Nephron progenitor cell (in vitro differentiated cells): Measurements from ENCODE around the gene CNKSR1.

Experiments used
- DNase-seq: peaks from one replicate; pipeline ENCODE4 v3.0.0; 2021
- H3K27ac Mint-ChIP-seq: 2 replicates; pipeline ENCODE4 v1.8.0; 2021; ENCODE audit warnings: mild to moderate bottlenecking, moderate library complexity, mixed read lengths
- H3K27me3 Mint-ChIP-seq: 2 replicates; pipeline ENCODE4 v1.8.0; 2021; ENCODE audit warnings: mild to moderate bottlenecking, low read depth, mixed read lengths; ENCODE audit not compliant: poor library complexity
- H3K36me3 Mint-ChIP-seq: 2 replicates; pipeline ENCODE4 v1.8.0; 2021; ENCODE audit warnings: low read depth, mixed read lengths
- H3K4me1 Mint-ChIP-seq: 2 replicates; pipeline ENCODE4 v1.8.0; 2021; ENCODE audit warnings: mixed read lengths
- H3K4me3 Mint-ChIP-seq: 2 replicates; pipeline ENCODE4 v1.8.0; 2021; ENCODE audit warnings: mild to moderate bottlenecking, moderate library complexity, mixed read lengths
- H3K9me3 Mint-ChIP-seq: 2 replicates; pipeline ENCODE4 v1.8.0; 2021; ENCODE audit warnings: mild to moderate bottlenecking, moderate library complexity, mixed read lengths
- TF ChIP-seq, protein P1 (sequence below): fragments of 200-600 bp; sonication (generic); IDR thresholded peaks from 2 replicates; pipeline ENCODE4 v1.5.0; 2021; ENCODE audit warnings: antibody characterized with exemption

Gene CNKSR1

DNA sequence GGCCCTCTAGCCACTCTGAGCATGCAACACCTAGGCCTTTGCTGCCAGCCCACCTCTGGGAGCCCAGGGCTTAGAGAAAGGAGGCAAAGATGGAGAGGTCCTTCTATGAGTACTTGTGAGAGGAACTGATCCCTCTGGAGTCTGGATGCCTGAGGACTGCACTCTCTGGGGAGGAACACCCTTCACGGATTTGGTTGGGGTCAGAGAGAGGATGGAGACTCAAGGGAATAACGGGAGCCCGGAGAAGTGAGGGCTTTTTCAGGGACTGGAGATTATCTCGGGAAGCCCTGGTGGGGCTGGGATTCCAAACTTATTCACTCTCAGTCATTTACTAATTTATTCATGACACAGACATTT, 8.1 kb upstream of the CNKSR1 start:
- no peaks in the 10 kb centered on the region for H3K9me3 Mint-ChIP-seq
- H3K36me3 Mint-ChIP-seq: no peaks in the 10 kb centered on the region
- DNase-seq: no peak
- peaks cover 17% of the 10 kb centered on the region for H3K27me3 Mint-ChIP-seq
- H3K4me3 Mint-ChIP-seq: peak overlapping the region; percentile 89
- TF ChIP-seq, protein P1, sequence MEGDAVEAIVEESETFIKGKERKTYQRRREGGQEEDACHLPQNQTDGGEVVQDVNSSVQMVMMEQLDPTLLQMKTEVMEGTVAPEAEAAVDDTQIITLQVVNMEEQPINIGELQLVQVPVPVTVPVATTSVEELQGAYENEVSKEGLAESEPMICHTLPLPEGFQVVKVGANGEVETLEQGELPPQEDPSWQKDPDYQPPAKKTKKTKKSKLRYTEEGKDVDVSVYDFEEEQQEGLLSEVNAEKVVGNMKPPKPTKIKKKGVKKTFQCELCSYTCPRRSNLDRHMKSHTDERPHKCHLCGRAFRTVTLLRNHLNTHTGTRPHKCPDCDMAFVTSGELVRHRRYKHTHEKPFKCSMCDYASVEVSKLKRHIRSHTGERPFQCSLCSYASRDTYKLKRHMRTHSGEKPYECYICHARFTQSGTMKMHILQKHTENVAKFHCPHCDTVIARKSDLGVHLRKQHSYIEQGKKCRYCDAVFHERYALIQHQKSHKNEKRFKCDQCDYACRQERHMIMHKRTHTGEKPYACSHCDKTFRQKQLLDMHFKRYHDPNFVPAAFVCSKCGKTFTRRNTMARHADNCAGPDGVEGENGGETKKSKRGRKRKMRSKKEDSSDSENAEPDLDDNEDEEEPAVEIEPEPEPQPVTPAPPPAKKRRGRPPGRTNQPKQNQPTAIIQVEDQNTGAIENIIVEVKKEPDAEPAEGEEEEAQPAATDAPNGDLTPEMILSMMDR: no peak
- H3K27ac Mint-ChIP-seq: peak overlapping the region; percentile 99
- H3K4me1 Mint-ChIP-seq: peaks cover 62% of the 10 kb centered on the region

DNA sequence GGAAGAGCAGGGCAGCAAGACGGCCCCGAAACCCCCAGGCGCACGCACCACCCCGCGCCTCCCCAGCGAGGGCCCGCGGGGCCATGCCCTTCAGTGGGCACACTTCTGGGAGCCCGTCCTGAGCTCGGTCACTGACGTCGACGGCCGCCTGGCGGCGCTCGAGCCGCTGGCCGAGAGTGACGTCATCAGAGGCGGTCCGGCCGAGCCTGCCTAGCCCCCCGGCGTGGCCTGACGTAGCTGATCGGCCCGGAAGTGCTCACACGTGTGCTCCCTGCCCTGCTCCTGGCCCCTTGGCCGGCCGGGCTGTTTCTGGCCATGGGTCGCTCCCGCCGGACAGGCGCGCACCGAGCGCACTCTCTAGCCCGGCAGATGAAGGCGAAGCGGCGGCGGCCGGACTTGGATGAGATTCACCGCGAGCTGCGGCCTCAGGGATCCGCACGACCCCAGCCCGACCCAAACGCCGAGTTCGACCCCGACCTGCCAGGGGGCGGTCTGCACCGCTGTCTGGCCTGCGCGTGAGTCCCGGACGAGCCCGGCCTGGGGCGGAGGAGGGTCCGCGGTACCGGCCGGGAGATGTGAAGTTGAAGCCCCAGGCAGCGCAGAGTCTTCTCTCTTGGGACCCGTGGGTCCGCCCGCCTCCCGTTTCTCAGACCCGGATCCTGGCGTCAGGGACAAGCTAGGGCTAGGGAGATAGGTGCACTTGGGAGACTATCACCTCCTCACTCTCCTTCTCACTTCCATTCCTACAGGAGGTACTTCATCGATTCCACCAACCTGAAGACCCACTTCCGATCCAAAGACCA, 7.4 kb upstream of the CNKSR1 start, which contains the start of gene ZNF593:
ZNF593 (plus strand) TSS at position 240 of the 803 bp plus-strand sequence; CDS start at position 316, 76 bp downstream.
- Mint-ChIP-seq H3K9me3 (no peaks in the 10 kb centered on the region), H3K27ac (peak within 1 kb of the TSS; percentile 99), H3K27me3 (peaks cover 13% of the 10 kb centered on the region), H3K4me1 (peaks cover 57% of the 10 kb centered on the region), H3K4me3 (peak within 1 kb of the TSS; percentile 89), H3K36me3 (no peaks in the 10 kb centered on the region)
- TF ChIP-seq, protein P1: peak; percentile 85
- DNase-seq: peak; percentile 90

DNA sequence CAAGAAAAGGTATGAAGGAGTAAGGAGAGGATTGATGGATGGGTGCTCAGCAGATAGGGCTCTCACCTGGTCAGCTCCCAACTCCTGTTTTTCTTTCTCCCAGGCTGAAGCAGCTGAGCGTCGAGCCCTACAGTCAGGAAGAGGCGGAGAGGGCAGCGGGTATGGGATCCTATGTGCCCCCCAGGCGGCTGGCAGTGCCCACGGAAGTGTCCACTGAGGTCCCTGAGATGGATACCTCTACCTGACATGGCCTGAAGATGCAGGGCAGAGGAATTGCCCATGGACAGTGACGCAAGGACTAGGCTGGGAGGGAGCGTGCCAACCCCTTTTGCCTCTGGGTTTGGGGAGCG, 6.8 kb upstream of the CNKSR1 start:
- H3K36me3 Mint-ChIP-seq: no peaks in the 10 kb centered on the region
- peak overlapping the region; percentile 89 for H3K4me3 Mint-ChIP-seq
- no peak for DNase-seq
- no peaks in the 10 kb centered on the region for H3K9me3 Mint-ChIP-seq
- H3K4me1 Mint-ChIP-seq: peaks cover 51% of the 10 kb centered on the region
- peak overlapping the region; percentile 79 for H3K27ac Mint-ChIP-seq
- TF ChIP-seq, protein P1: no peak
- peaks cover 12% of the 10 kb centered on the region for H3K27me3 Mint-ChIP-seq

DNA sequence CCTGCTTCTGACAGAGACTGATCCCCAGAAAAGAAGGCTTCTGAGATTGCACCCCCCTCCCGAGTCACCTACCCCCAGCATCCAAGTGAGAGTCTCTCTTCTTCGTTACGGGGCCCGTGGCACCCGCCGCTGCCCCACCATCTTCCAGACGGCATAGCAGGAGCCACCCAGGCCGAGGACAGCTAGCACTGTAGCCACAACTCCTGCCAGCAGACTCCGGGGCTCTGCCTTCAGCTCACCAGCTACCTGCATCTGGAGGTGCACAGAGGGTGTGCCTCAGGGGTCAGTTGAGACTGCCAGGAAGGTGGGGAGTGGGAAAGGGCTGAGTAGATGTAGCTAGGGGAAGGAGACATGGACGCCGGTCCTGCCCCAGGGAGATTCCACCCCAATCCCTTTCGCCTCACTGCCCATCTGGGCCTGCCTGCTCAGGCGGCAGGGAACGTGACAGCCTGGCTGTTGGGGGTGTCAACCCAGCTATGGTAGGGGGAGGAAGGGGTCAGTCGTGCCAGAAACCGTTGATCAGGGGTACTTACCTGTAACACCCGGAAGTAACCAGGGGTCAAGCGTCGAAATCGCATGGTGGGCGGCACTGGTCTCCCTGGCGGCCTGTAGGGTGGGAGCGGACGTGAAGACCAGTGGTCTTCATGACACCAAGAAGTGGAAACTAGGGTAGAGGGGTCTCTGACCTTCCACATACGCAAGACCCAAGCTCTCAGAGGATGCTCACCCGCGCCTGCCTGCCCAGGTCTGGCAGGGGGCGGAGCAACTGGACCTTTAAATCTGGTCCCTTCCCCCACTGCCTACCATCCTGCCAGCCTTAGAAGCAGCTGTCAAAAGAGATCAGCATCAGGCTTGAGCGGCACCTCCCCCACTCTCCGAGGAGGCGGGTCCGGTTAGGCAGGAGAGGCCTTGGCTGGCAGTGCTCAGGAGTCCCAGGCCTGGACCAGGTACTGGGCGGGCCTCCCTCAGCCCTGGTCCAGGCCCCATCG, 5.9 kb upstream of the CNKSR1 start, which contains the start of gene ZNF593OS:
ZNF593OS (minus strand) TSS at position 749 of the 989 bp plus-strand sequence; CDS start at position 578, 171 bp downstream.
- Mint-ChIP-seq H3K27ac (no peak within 1 kb of the TSS), H3K4me3 (peak within 1 kb of the TSS; percentile 89), H3K36me3 (no peaks in the 10 kb centered on the region), H3K27me3 (peaks cover 10% of the 10 kb centered on the region), H3K9me3 (no peaks in the 10 kb centered on the region), H3K4me1 (peaks cover 42% of the 10 kb centered on the region)
- no peak for DNase-seq
- TF ChIP-seq, protein P1: no peak

DNA sequence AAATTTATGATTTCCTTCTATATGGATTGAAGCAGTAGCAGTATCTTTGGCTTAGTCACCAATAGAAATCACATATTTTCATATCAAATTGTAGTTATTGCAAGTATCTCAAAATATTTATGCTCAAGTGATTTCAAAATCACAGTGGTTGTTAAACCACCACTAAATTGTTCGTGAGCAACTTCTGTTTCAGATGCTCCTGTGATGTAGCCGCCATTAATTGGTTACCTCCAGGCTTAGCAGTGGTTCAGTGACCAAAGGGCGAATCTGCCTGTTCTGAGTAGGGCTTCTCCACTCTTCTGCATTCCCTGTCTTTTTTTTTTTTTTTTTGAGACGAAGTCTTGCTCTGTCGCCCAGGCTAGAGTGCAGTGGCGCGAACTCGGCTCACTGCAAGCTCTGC, 1.9 kb upstream of the CNKSR1 start:
- TF ChIP-seq, protein P1: no peak
- peaks cover 34% of the 10 kb centered on the region for H3K4me1 Mint-ChIP-seq
- no peak overlapping the region for H3K4me3 Mint-ChIP-seq
- no peaks in the 10 kb centered on the region for H3K9me3 Mint-ChIP-seq
- peak overlapping the region; percentile 32 for H3K27ac Mint-ChIP-seq
- H3K36me3 Mint-ChIP-seq: no peaks in the 10 kb centered on the region
- no peaks in the 10 kb centered on the region for H3K27me3 Mint-ChIP-seq
- DNase-seq: no peak
